ENCODE measurements around the gene OXER1. TPM values are rescaled to one million over a fixed set of nuclear protein-coding genes. Genes with fewer than 3 reads are reported as not detected.

Gene OXER1
- total and polyA plus RNA-seq, 2 of the 13 experiments (the other 11 are each of a cell fraction or from before 2014, with no cell fraction given): 8.0 to 9.0 TPM

DNA sequence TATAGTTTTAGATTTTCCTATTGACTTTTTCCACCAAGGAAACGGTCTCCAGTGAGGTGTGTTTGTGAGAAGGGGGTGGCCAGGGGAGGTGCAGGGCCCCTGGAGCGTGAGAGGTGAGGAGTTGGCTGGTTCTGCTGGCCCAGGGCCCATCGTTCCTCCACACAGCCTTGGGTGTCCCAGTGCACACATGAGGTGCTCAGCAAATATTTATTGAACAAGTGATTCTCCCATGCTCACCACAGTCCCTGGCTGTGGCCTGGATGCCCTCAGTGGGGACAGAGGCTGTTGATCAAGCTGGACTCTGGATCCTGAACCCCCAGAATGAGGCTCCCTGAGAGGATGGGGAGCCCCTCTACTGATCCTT, 23.5 kb upstream of the OXER1 start (continued):
- TF ChIP-seq TOPORS (CRISPR knock-in tag; IDR thresholded peaks at IDR 0.05) (no peak), SKI (IDR thresholded peaks at IDR 0.05; ENCODE audit: partially characterized antibody) (peak; percentile 32), ZNF614 (CRISPR knock-in tag; IDR thresholded peaks at IDR 0.05; ENCODE audit: borderline replicate concordance) (no peak), ZNF484 (CRISPR knock-in tag; IDR thresholded peaks at IDR 0.05; ENCODE audit: borderline replicate concordance, low read depth) (no peak), MED1 (CRISPR knock-in tag; IDR thresholded peaks at IDR 0.05) (peak; percentile 32; the same call in 1 of the 2 replicates), RCOR2 (CRISPR knock-in tag; IDR thresholded peaks at IDR 0.05) (0 out of 2 replicates have a peak, but pooled peaks have one; percentile 30), REXO4 (CRISPR knock-in tag; IDR thresholded peaks at IDR 0.05; ENCODE audit: borderline replicate concordance) (no peak), RARA (CRISPR knock-in tag; IDR thresholded peaks at IDR 0.05) (peak; percentile 46; the same call in 1 of the 2 replicates), FOXA3 (CRISPR knock-in tag; IDR thresholded peaks at IDR 0.05) (peak; percentile 38; the same call in 1 of the 2 replicates), HOXA3 (CRISPR knock-in tag; IDR thresholded peaks at IDR 0.05) (peak; percentile 41; the same call in 1 of the 2 replicates), HDAC2 (CRISPR knock-in tag; IDR thresholded peaks at IDR 0.05) (0 out of 2 replicates have a peak, but pooled peaks have one; percentile 28), PAWR (CRISPR knock-in tag; IDR thresholded peaks at IDR 0.05; ENCODE audit: borderline replicate concordance) (no peak), HNRNPL (IDR thresholded peaks at IDR 0.05; ENCODE audit: low read depth, low read length) (0 out of 2 replicates have a peak, but pooled peaks have one; percentile 4), ZNF724P (CRISPR knock-in tag; IDR thresholded peaks at IDR 0.05; ENCODE audit: borderline replicate concordance) (0 out of 2 replicates have a peak, but pooled peaks have one; percentile 13), ZNF468 (CRISPR knock-in tag; IDR thresholded peaks at IDR 0.05) (no peak), TCF12 (IDR thresholded peaks at IDR 0.05) (no peak), TCF12 (CRISPR knock-in tag; IDR thresholded peaks at IDR 0.05) (0 out of 2 replicates have a peak, but pooled peaks have one; percentile 19), CREM (IDR thresholded peaks at IDR 0.05) (no peak), CREM (CRISPR knock-in tag; IDR thresholded peaks at IDR 0.05) (no peak), NR2F6 (IDR thresholded peaks at IDR 0.05) (0 out of 2 replicates have a peak, but pooled peaks have one; percentile 31), NR2F6 (CRISPR knock-in tag; IDR thresholded peaks at IDR 0.05) (0 out of 2 replicates have a peak, but pooled peaks have one; percentile 4), ZNF24 (IDR thresholded peaks at IDR 0.05) (peak; percentile 87; the same call in 1 of the 2 replicates), ZFY (CRISPR knock-in tag; IDR thresholded peaks at IDR 0.05) (peak; percentile 27; the same call in 1 of the 2 replicates), ZNF350 (CRISPR knock-in tag; IDR thresholded peaks at IDR 0.05; ENCODE audit: borderline replicate concordance, low read depth) (0 out of 2 replicates have a peak, but pooled peaks have one; percentile 4)
- TF ChIP-seq, protein P1, sequence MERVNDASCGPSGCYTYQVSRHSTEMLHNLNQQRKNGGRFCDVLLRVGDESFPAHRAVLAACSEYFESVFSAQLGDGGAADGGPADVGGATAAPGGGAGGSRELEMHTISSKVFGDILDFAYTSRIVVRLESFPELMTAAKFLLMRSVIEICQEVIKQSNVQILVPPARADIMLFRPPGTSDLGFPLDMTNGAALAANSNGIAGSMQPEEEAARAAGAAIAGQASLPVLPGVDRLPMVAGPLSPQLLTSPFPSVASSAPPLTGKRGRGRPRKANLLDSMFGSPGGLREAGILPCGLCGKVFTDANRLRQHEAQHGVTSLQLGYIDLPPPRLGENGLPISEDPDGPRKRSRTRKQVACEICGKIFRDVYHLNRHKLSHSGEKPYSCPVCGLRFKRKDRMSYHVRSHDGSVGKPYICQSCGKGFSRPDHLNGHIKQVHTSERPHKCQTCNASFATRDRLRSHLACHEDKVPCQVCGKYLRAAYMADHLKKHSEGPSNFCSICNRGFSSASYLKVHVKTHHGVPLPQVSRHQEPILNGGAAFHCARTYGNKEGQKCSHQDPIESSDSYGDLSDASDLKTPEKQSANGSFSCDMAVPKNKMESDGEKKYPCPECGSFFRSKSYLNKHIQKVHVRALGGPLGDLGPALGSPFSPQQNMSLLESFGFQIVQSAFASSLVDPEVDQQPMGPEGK (CRISPR knock-in tag; IDR thresholded peaks at IDR 0.05): peak; percentile 53; the same call in 1 of the 2 replicates
- TF ChIP-seq, protein P2, sequence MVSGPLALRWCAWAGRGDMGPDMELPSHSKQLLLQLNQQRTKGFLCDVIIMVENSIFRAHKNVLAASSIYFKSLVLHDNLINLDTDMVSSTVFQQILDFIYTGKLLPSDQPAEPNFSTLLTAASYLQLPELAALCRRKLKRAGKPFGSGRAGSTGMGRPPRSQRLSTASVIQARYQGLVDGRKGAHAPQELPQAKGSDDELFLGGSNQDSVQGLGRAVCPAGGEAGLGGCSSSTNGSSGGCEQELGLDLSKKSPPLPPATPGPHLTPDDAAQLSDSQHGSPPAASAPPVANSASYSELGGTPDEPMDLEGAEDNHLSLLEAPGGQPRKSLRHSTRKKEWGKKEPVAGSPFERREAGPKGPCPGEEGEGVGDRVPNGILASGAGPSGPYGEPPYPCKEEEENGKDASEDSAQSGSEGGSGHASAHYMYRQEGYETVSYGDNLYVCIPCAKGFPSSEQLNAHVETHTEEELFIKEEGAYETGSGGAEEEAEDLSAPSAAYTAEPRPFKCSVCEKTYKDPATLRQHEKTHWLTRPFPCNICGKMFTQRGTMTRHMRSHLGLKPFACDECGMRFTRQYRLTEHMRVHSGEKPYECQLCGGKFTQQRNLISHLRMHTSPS (CRISPR knock-in tag; IDR thresholded peaks at IDR 0.05; ENCODE audit: low read depth): 0 out of 2 replicates have a peak, but pooled peaks have one; percentile 35
